ENCODE results near the gene FIGLA. TPM values are rescaled to one million over a fixed set of nuclear protein-coding genes. Genes with fewer than 3 reads are reported as not detected.
A peak's percentile ranks its signal among the peaks of the same experiment; 100 is the strongest.

FIGLA gene, protein sequence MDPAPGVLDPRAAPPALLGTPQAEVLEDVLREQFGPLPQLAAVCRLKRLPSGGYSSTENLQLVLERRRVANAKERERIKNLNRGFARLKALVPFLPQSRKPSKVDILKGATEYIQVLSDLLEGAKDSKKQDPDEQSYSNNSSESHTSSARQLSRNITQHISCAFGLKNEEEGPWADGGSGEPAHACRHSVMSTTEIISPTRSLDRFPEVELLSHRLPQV
- total RNA-seq = not detected

DNA sequence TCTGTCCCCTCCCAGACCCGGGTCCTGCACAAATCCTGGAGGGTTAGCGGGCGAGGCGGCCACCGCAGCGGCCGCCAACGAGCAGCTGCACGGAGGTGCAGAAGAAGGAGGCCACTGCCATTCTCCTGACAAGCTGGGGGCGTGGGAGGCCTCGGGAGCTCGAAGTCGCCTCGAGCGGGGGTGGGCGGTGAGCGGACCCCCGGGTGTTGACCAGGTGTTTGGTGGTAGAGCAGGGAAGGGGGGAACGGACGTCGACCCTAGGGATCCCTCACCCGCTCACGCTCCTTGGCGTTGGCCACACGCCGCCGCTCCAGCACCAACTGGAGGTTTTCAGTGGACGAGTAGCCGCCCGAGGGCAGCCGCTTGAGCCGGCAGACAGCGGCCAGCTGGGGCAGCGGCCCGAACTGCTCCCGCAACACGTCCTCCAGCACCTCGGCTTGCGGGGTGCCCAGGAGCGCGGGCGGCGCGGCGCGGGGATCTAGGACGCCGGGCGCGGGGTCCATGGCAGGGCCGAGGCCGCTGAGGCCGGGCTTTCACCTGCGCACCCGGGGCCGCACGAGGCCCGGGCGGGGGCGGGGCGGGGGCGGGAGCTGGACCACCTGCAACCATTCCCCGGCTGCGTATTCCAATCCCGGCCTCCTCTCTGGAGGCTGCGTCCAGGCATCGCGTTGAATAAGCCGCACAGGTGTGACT is at the start of gene FIGLA:
TSS of gene FIGLA (minus strand) at position 508 of the 693 bp plus-strand sequence. CDS start at position 503, 5 bp downstream.
- intact Hi-C loops (cut with DNase I; ENCODE audit: low total_unique reads) = no loop called here
- no peaks in the 10 kb centered on the region for H3K9me3 ChIP-seq
- DNase-seq = no peak
- H3K4me3 ChIP-seq = peak within 1 kb of the TSS in 1 of 2 donors; percentile 1
- TF ChIP-seq, protein P1, sequence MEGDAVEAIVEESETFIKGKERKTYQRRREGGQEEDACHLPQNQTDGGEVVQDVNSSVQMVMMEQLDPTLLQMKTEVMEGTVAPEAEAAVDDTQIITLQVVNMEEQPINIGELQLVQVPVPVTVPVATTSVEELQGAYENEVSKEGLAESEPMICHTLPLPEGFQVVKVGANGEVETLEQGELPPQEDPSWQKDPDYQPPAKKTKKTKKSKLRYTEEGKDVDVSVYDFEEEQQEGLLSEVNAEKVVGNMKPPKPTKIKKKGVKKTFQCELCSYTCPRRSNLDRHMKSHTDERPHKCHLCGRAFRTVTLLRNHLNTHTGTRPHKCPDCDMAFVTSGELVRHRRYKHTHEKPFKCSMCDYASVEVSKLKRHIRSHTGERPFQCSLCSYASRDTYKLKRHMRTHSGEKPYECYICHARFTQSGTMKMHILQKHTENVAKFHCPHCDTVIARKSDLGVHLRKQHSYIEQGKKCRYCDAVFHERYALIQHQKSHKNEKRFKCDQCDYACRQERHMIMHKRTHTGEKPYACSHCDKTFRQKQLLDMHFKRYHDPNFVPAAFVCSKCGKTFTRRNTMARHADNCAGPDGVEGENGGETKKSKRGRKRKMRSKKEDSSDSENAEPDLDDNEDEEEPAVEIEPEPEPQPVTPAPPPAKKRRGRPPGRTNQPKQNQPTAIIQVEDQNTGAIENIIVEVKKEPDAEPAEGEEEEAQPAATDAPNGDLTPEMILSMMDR (IDR thresholded peaks at IDR 0.05) = no peak
- no peak for TF ChIP-seq POLR2A (IDR thresholded peaks at IDR 0.05)
- peaks cover 0 to 8% of the 10 kb centered on the region in 2 donors for H3K4me1 ChIP-seq
- no peak within 1 kb of the TSS for H3K27ac ChIP-seq
- H3K27me3 ChIP-seq = peaks cover 0 to 10% of the 10 kb centered on the region in 2 donors
- H3K36me3 ChIP-seq = no peaks in the 10 kb centered on the region

DNA sequence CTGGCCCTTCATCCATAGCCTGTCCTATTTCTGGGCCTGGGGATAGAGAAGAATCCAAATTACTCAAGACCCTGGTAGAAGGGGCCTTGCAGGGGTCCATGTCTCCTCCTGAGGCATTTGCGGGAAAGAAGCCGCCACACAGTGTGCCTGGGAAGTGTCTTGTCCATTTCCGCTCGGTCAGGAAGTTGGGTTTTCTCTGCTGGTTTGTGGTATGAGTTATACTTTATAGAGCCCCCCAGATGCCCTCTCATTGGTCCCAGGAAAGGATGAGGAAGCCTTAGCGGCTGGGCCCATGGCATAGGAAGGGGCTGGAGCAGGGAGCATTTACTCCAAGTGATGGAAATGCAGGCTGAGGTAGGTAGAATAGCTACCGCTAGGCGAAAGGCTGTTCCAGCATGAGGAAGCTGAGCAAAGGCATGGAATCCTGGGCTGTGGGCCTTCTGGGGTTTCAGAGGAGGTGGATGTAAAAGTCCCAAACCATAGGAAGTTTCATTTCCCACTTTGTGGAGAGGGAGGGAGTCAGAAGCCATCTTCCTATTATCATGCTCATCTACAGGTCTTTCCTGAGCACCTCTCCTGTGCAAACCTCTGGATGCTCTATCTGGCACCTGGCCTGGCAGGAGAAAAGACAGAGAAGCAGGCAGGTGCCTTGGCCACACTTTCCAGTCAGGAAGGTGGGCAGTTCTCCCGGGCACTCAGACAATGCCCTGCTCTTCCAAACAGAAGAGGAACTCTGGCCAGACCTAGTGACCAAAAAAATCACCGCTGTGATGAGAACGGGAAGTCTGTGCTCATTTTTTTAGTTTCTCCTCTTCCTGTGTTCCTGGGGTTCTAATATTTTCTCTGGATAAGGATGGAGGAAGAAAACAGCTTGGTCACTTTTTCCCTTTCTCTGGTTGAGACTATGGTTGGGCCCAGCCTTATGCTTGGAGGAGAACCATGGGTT is 47.8 kb upstream of the FIGLA start:
- DNase-seq = no peak
- H3K4me3 ChIP-seq = no peak overlapping the region
- no peak overlapping the region for H3K27ac ChIP-seq
- no peaks in the 10 kb centered on the region for H3K4me1 ChIP-seq
- H3K9me3 ChIP-seq = no peaks in the 10 kb centered on the region
- H3K27me3 ChIP-seq = no peaks in the 10 kb centered on the region
- no peaks in the 10 kb centered on the region for H3K36me3 ChIP-seq
- TF ChIP-seq, protein P1 (IDR thresholded peaks at IDR 0.05) = no peak
- no peak for TF ChIP-seq POLR2A (IDR thresholded peaks at IDR 0.05)
- intact Hi-C loops (cut with DNase I; ENCODE audit: low total_unique reads) = no loop called here

DNA sequence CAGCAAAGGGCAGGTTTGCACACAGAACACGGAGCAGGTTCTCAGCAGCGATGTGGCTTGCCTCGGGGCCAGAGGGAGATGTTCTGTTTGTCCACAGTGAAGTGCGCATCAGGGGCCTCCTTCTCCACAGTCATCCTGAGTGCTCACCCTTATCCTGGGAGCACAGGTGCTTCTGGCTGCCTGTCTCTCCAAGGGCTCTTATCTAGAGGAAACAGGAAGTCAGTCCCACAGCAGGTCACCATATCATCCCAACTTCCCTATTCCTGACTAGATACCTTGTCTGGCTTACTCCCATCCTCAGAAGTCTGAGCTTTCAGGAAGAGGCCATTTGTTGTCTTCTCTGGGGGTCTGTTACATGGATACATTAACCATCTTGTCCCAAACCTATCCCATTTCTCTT is 45.2 kb upstream of the FIGLA start, which contains the start of gene CD207:
TSS of gene CD207 (minus strand) at position 174 of the 400 bp plus-strand sequence. CDS start at position 134, 40 bp downstream.
- Histone ChIP-seq H3K4me3 (no peak within 1 kb of the TSS), H3K27ac (no peak within 1 kb of the TSS), H3K9me3 (no peaks in the 10 kb centered on the region), H3K36me3 (no peaks in the 10 kb centered on the region), H3K27me3 (no peaks in the 10 kb centered on the region), H3K4me1 (no peaks in the 10 kb centered on the region)
- TF ChIP-seq, protein P1 (IDR thresholded peaks at IDR 0.05) = no peak
- TF ChIP-seq POLR2A (IDR thresholded peaks at IDR 0.05) = no peak
- intact Hi-C loops (cut with DNase I; ENCODE audit: low total_unique reads) = no loop called here
- DNase-seq = no peak

DNA sequence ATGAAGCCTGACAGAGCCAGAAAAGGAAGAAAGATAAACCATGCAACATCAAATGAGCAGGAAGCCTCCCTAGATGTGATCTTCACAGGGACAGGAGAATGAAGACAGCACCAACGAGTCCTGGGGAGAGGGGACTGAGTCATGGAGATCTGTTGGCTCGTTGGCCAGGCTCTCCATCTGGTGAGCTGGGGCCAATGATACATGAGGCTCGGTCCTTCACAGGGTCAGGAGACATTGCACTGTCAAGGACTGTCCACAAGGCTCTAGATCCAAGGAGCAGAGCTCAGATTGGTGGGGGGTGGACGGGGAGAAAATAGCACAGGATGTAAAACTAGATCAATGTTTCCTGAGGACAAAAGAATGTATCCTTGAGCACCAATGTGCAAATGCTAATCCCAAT is 44.4 kb upstream of the FIGLA start:
- no peaks in the 10 kb centered on the region for H3K9me3 ChIP-seq
- no peak overlapping the region for H3K27ac ChIP-seq
- no peaks in the 10 kb centered on the region for H3K36me3 ChIP-seq
- no peaks in the 10 kb centered on the region for H3K4me1 ChIP-seq
- intact Hi-C loops (cut with DNase I; ENCODE audit: low total_unique reads) = no loop called here
- H3K4me3 ChIP-seq = no peak overlapping the region
- DNase-seq = no peak
- no peaks in the 10 kb centered on the region for H3K27me3 ChIP-seq
- no peak for TF ChIP-seq POLR2A (IDR thresholded peaks at IDR 0.05)
- TF ChIP-seq, protein P1 (IDR thresholded peaks at IDR 0.05) = no peak
